A673 (cell line): ENCODE measurements around the gene TGIF2.

Experiments
- CTCF ChIP-seq: fragments of 300-800, 200-600 bp; sonication (generic); conservative IDR thresholded peaks from 2 replicates; pipeline ENCODE4 v1.5.1; 2017; ENCODE audit warnings: low read depth, mild to moderate bottlenecking, antibody characterized with exemption, low read length, moderate library complexity, mixed read lengths
- EZH2 ChIP-seq: fragments of 200-600 bp; sonication (generic); IDR thresholded peaks from 2 replicates; pipeline ENCODE4 v1.6.1; 2017; ENCODE audit warnings: borderline replicate concordance, low read depth, mild to moderate bottlenecking, mixed read lengths, antibody characterized with exemption, low read length; ENCODE audit not compliant: poor library complexity, severe bottlenecking

- no peak for TF ChIP-seq EZH2
- no peak for TF ChIP-seq CTCF
Measured at GRCh38 chr20:36614781-36615557, 41.6 kb downstream of the TGIF2 start.
